Measurements from ENCODE around the gene FRRS1.

GRCh38 chr1:99784143-99784542 lies 17.7 kb upstream of the FRRS1 start:
- TF ChIP-seq CTCF (IDR thresholded peaks at IDR 0.05; ENCODE audit: borderline replicate concordance, extremely low read depth, low read length, poor library complexity, severe bottlenecking) (no peak), EZH2 (IDR thresholded peaks at IDR 0.05; ENCODE audit: borderline replicate concordance, low read depth, low read length, severe bottlenecking) (no peak)

Data from DND-41 (cell line).